Fibroblast of mammary gland (primary cell): Measurements from ENCODE around the gene AOPEP.
A peak's percentile ranks its signal among the peaks of the same experiment; 100 is the strongest.

ENCODE experiments used
- DNase-seq: peaks from one replicate; pipeline ENCODE4 v3.0.0-alpha.2; 2010; ENCODE audit warnings: low read depth
- H3K4me3 ChIP-seq: 2 replicates; pipeline ENCODE4 v1.5.1; 2011; ENCODE audit warnings: low read depth, mild to moderate bottlenecking, low read length, moderate library complexity; ENCODE audit not compliant: control insufficient read depth
- CTCF ChIP-seq: conservative IDR thresholded peaks from 2 replicates; pipeline ENCODE4 v1.5.1; 2011; ENCODE audit warnings: low read depth, low read length, inconsistent platforms; ENCODE audit not compliant: control insufficient read depth, insufficient read depth

AOPEP gene

GRCh38 chr9:94920420-94921091 lies 194.1 kb downstream of the AOPEP start:
- peak overlapping the region; percentile 15 for H3K4me3 ChIP-seq
- no peak for TF ChIP-seq CTCF
- peak; percentile 90 for DNase-seq

GRCh38 chr9:94921092-94921471 lies 194.6 kb downstream of the AOPEP start:
- DNase-seq = peak; percentile 67
- TF ChIP-seq CTCF = no peak
- H3K4me3 ChIP-seq = no peak overlapping the region

- no peak for DNase-seq
- no peak for TF ChIP-seq CTCF
- H3K4me3 ChIP-seq = no peak overlapping the region
Observed at GRCh38 chr9:94921656-94922055, 195.2 kb downstream of the AOPEP start.

- peak; percentile 89 for DNase-seq
- TF ChIP-seq CTCF = no peak
Observed at GRCh38 chr9:94922098-94922607, 195.7 kb downstream of the AOPEP start.

GRCh38 chr9:94922691-94923107 lies 196.2 kb downstream of the AOPEP start:
- DNase-seq = peak; percentile 49
- no peak overlapping the region for H3K4me3 ChIP-seq
- TF ChIP-seq CTCF = no peak

More at GRCh38 chr9:94922098-94922607, 195.7 kb downstream of the AOPEP start:
- H3K4me3 ChIP-seq = no peak overlapping the region

- no peak overlapping the region for H3K4me3 ChIP-seq
- DNase-seq = no peak
- TF ChIP-seq CTCF = no peak
Observed at GRCh38 chr9:94923326-94924089, 197.0 kb downstream of the AOPEP start.
